Left lung (tissue), 10 donors: ENCODE measurements around the gene TSC22D2. TPM values are rescaled to one million over a fixed set of nuclear protein-coding genes. Genes with fewer than 3 reads are reported as not detected.
A peak's percentile ranks its signal among the peaks of the same experiment; 100 is the strongest.

Experiments
- ATAC-seq: fragments of 200-7000 bp; cut with Tn5 transposase; one replicate; pipeline ENCODE4 v1.9.1; 2020; ENCODE audit warnings: moderate library complexity
- DNase-seq, 4 donors: peaks; one replicate each; pipeline ENCODE4 v3.0.0-alpha.2; 2013 to 2020
- H3K27ac ChIP-seq, 2 donors: fragments of 200-600 bp; sonication (generic) in 1 of 2; one replicate each; pipeline versions ENCODE4 v1.5.0 to v1.8.0; 2020 to 2021
- H3K27me3 ChIP-seq, 2 donors: fragments of 200-600 bp; sonication (generic) in 1 of 2; one replicate each; pipeline versions ENCODE4 v1.5.0 to v1.8.0; 2020 to 2021
- H3K36me3 ChIP-seq, 2 donors: fragments of 200-600 bp; sonication (generic) in 1 of 2; one replicate each; pipeline versions ENCODE4 v1.5.0 to v1.8.0; 2020 to 2021
- H3K4me1 ChIP-seq, 2 donors: fragments of 200-600 bp; one replicate each; pipeline ENCODE4 v1.8.0; 2021
- H3K4me3 ChIP-seq, 2 donors: fragments of 200-600 bp; sonication (generic) in 1 of 2; one replicate each; pipeline versions ENCODE4 v1.5.0 to v1.8.0; 2020 to 2021; ENCODE audit warnings: mild to moderate bottlenecking in 1 of 2
- H3K9me3 ChIP-seq, 2 donors: fragments of 200-600 bp; sonication (generic) in 1 of 2; one replicate each; pipeline versions ENCODE4 v1.5.0 to v1.8.0; 2020 to 2021
- intact Hi-C, 2 donors: fragments of 100-400 bp; cut with DNase I; formaldehyde crosslinking; loops; one replicate each; pipeline versions ENCODE4 v1.11.2 to v1.14.2; 2022
- polyA plus RNA-seq, 6 donors: library from polyadenylated mRNA; unstranded; fragments of 120-200 nt; gene quantifications; one replicate each; pipeline ENCODE4 v1.2.1, GENCODE V29; 2013; ENCODE audit not compliant: insufficient read length in 6 of 6
- total RNA-seq, 2 donors: library from RNA; stranded (reverse); fragmentation: NEBNext Ultra II Directional; extraction: Animal tissue kit (Norgen Biotek cat#: 25700); gene quantifications; one replicate each; pipeline ENCODE4 v1.2.1, GENCODE V29; 2021
- TF ChIP-seq, protein P1 (sequence below), 2 donors: fragments of 200-600 bp; sonication (generic) in 1 of 2; IDR thresholded peaks; one replicate each; pipeline versions ENCODE4 v1.5.0 to v1.8.0; 2021; ENCODE audit warnings: antibody characterized with exemption in 2 of 2
- donor health status: DM: no; HTN: yes; CAD: no.
- donor health status: DM: no; HTN: no; CAD: no.

The TSC22D2 gene
- total and polyA plus RNA-seq, 8 donors = 25.9 to 92.9 (median 81.9) TPM

GRCh38 chr3:150458001-150458400, 49.9 kb downstream of the TSC22D2 start:
- H3K4me3 ChIP-seq = no peak overlapping the region
- H3K27me3 ChIP-seq = no peaks in the 10 kb centered on the region
- peaks cover 0 to 26% of the 10 kb centered on the region in 2 donors for H3K36me3 ChIP-seq
- H3K9me3 ChIP-seq = no peaks in the 10 kb centered on the region
- no peak for ATAC-seq
- no peak overlapping the region for H3K27ac ChIP-seq
- DNase-seq = peak in 1 of 4 donors; percentile 42
- intact Hi-C loops = no loop called here
- TF ChIP-seq, protein P1, sequence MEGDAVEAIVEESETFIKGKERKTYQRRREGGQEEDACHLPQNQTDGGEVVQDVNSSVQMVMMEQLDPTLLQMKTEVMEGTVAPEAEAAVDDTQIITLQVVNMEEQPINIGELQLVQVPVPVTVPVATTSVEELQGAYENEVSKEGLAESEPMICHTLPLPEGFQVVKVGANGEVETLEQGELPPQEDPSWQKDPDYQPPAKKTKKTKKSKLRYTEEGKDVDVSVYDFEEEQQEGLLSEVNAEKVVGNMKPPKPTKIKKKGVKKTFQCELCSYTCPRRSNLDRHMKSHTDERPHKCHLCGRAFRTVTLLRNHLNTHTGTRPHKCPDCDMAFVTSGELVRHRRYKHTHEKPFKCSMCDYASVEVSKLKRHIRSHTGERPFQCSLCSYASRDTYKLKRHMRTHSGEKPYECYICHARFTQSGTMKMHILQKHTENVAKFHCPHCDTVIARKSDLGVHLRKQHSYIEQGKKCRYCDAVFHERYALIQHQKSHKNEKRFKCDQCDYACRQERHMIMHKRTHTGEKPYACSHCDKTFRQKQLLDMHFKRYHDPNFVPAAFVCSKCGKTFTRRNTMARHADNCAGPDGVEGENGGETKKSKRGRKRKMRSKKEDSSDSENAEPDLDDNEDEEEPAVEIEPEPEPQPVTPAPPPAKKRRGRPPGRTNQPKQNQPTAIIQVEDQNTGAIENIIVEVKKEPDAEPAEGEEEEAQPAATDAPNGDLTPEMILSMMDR (IDR thresholded peaks at IDR 0.05) = no peak
- H3K4me1 ChIP-seq = no peaks in the 10 kb centered on the region

- intact Hi-C loops = no loop called here
- Histone ChIP-seq H3K9me3 (no peaks in the 10 kb centered on the region), H3K4me1 (no peaks in the 10 kb centered on the region), H3K27me3 (no peaks in the 10 kb centered on the region), H3K4me3 (no peak overlapping the region), H3K36me3 (peaks cover 0 to 26% of the 10 kb centered on the region in 2 donors), H3K27ac (no peak overlapping the region)
- no peak for DNase-seq
- TF ChIP-seq, protein P1 (IDR thresholded peaks at IDR 0.05) = no peak
- ATAC-seq = peak; percentile 21
These were observed 52.4 kb downstream of the TSC22D2 start for GRCh38 chr3:150460484-150460883.

GRCh38 chr3:150461399-150461798, 53.3 kb downstream of the TSC22D2 start:
- no peaks in the 10 kb centered on the region for H3K9me3 ChIP-seq
- no peak for ATAC-seq

GRCh38 chr3:150462108-150462507, 54.0 kb downstream of the TSC22D2 start:
- DNase-seq (no peak), ATAC-seq (no peak)
- Histone ChIP-seq H3K27me3 (no peaks in the 10 kb centered on the region), H3K36me3 (peaks cover 0 to 26% of the 10 kb centered on the region in 2 donors), H3K4me3 (no peak overlapping the region), H3K4me1 (no peaks in the 10 kb centered on the region), H3K9me3 (no peaks in the 10 kb centered on the region), H3K27ac (no peak overlapping the region)
- intact Hi-C loops = no loop called here
- TF ChIP-seq, protein P1 (IDR thresholded peaks at IDR 0.05) = no peak

More at GRCh38 chr3:150461399-150461798, 53.3 kb downstream of the TSC22D2 start:
- intact Hi-C loops = no loop called here
- no peak for DNase-seq
- TF ChIP-seq, protein P1 (IDR thresholded peaks at IDR 0.05) = no peak
- Histone ChIP-seq H3K36me3 (peaks cover 0 to 26% of the 10 kb centered on the region in 2 donors), H3K4me1 (no peaks in the 10 kb centered on the region), H3K27me3 (no peaks in the 10 kb centered on the region), H3K4me3 (no peak overlapping the region), H3K27ac (no peak overlapping the region)

DNA sequence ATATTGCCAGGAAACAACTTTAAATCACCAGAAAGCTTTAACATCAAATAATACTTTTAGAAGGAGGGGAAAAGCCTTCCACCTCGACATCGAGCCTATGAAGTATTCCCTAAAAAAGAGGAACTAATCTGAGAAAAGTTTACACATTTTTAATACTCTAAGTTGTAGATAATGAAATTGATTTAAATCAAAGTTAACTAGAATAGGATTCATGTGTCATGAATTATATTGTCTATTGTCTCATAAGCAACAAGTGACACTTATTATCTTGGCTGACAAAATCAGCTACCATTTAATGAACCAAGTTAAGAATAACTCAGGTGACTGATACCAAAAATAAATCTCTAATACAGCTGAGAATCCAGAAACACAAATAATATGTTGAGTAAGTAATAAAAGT, 56.6 kb downstream of the TSC22D2 start:
- H3K36me3 ChIP-seq = peaks cover 0 to 4% of the 10 kb centered on the region in 2 donors

More for the DNA sequence above, 56.6 kb downstream of the TSC22D2 start:
- Histone ChIP-seq H3K27me3 (no peaks in the 10 kb centered on the region), H3K9me3 (no peaks in the 10 kb centered on the region), H3K4me1 (peaks cover 0 to under 1% of the 10 kb centered on the region in 2 donors), H3K27ac (no peak overlapping the region), H3K4me3 (no peak overlapping the region)
- no peak for DNase-seq
- TF ChIP-seq, protein P1 (IDR thresholded peaks at IDR 0.05) = no peak
- intact Hi-C loops = no loop called here
- ATAC-seq = no peak
